HK-2 (cell line): ENCODE measurements around the gene MRNIP.

Experiments
- DNase-seq: peaks from one replicate; pipeline ENCODE4 v3.0.0-alpha.2; 2018; ENCODE audit not compliant: unreplicated experiment

The MRNIP gene

DNA sequence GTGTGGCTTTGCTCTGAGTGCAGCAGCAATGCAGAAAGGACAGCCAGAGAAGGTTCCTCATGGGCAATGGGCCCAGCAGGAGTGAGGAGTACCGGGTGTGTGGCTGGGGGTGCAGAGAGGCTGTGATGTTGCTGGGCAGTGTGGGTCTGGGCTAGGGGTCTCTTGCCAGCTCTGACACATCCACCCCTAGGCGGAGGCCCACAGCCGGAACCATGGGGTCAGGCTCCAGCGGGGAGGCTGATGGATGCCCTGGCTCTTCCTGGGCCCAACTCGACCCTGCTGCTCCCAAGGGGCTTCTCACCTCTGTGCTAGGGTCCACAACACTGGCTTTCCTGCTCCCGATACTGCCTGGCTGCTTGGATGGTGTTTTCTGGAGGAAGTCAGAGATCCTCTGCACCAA lies 29.2 kb upstream of the MRNIP start:
- no peak for DNase-seq

DNA sequence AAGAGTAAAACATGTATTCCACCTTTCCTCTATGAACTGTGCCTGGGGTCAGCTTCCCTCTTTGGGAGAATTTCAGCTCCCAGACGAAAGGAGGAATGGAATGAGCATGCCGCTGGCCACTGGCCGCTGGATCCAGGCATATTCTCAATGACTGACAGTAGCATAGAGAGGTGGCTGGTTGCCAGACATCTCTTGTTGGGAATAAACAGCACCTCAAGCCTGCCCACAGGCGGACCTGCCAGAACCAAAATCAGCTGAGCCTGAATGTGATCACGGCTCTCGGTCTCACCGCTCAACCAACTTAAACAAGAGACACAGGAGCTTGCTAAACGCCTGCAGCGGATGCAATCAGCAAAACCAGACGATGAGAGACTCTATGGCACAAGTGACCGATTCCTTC lies 28.5 kb upstream of the MRNIP start:
- no peak for DNase-seq

DNA sequence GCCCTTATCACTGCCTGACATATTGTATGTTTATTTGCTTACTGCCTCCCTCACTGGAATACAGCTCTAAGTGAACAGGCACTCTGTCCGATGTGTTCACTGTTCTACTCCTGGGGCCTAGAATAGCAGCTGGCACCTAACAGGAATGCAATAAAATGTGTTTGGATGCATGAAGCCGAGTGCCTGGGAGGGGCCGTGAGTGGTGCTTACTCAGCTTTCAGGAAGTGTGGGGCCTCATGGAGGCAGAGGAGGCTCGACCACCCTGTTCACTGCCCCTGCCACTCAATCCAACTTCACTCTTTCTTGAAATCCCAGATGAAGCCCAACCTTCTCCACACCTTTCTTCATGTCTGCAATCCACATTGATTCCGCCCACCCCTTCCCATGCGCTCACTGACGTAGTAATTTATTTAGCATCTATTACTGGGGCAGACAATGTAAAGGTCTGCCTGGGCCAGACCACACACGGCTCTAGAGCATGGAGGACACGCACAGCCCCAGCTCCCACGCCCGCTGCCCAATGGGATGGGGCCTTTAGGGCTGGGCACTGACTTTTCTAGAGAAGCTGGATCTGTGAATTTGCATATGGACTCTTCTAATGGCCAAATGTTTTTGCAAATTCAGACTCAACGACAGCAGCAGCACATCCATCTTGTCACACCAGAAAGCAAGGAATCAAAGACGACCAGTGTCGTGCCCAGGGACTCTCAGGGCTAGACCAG lies 27.7 kb upstream of the MRNIP start:
- DNase-seq: no peak

DNA sequence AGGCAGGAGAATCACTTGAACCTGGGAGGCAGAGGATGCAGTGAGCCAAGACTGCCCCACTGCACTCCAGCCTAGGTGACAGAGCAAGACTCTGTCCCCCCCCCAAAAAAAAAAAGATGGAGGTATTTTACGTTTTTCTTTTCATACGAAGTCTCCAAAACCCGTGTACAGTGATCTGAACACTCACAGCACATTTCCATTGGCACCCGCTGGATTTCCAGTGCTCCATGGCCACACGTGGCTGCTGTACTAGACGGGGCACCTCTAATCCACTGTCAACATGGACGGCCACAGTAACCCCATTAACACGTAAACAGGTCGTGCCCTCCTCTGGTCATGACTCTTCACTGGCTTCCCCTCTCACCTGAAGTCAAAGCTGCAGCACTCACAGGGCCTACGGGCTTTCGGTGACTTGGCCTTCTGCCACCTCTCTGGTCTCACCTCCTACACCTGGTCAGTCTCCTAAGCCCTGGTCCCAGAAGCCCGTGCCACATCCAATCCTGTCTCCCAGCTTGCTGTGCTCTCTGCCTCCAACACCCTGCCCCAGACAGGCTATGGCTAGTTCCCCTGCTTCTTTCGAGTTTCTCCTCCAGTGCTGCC lies 27.0 kb upstream of the MRNIP start:
- DNase-seq: no peak

DNA sequence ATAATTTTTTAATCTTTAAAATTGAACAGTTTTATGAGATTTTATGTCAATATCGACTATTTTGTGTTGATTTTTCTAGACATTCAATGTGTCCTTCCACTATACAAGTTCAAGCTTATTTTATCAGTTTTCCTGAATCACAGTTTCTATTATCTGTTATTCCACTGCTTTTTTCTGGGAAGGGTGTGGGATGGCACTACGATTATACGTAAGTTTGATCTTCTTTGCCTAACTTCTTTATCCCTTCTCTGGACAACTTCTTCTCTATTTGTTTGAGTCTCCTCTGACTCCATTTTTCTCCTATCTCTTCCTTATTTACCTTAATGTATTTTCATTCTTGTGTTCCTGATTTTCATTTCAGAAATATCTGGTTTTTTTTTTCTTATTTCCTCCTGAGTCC lies 24.5 kb upstream of the MRNIP start:
- DNase-seq: no peak

DNA sequence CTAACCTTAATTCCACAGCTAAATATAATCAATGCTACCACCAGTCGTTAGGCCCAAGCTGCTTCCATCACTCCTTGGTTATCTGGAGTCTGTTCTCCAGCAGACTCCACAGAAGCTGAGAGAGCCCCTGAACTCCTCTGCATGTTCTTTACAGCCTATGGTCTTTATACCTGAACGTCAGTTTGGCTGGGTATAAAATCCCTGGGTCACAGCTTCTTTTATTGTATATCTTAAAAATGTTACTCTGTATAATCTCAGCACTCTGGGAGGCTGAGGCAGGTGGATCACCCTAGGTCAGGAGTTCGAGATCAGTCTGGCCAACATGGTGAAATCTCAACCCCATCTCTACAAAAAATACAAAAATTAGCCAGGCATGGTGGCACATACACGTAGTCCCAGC lies 23.7 kb upstream of the MRNIP start:
- no peak for DNase-seq

DNA sequence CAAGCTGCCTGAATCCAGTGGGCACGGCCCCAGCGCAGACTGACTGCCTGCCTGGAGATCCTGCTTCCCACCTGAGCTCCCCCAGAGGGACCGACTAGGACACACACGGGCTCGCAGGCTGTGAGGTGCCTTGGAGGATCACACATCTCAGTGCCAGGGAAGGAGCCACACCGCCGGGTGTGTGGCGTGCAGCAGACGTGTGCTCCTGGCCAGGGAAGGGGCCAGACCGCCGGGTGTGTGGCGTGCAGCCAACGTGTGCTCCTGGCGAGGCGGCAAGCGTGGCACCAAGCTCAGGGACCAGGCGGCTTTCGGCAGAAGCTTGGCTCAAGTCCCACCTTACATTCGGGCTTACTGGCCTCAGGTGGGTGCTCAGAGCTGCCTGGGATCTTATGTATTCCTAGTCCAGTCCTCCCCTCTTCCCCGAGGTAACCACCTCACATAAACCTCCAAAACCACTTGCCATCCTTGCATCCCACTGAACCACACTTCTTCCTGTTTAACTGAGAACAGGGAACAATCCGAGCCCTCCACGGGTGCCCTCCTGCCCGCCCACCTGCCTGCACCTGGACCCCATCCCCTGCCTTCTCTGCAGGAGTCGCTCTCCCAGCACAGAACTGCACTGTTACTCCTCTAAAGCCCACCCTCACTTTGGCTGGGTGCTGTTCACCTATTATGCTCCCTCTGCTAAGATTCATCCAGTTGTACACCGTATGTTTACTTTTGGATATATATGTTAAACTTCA lies 22.4 kb upstream of the MRNIP start:
- no peak for DNase-seq

DNA sequence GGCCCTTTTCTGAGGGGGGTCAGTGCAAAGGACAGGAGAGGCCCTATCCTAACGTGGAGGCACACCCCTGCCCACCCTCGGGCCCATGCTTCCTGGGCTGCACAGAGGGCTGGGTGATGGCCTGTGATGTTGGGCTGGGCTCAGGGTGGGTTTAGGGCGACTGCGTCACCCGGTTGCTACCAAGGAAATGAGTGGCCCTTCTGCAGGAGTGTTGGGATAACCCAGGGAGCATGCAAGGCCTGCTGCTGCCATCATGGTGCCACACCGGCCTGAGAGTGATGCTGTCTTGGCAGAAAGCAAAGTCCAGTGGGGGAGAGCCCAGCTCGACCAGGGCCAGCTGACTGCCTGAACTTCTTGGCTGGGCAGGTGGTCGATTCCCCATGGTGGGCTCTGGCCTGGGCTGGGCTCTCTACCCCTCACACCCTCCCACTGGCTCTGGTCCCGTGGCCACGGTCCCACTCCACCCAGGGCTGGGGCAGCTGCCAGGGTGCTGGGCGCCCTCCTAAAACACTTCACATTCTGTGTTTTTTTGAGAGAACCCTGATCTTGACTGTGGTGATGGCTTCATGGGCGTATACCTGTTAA lies 21.5 kb upstream of the MRNIP start:
- no peak for DNase-seq

DNA sequence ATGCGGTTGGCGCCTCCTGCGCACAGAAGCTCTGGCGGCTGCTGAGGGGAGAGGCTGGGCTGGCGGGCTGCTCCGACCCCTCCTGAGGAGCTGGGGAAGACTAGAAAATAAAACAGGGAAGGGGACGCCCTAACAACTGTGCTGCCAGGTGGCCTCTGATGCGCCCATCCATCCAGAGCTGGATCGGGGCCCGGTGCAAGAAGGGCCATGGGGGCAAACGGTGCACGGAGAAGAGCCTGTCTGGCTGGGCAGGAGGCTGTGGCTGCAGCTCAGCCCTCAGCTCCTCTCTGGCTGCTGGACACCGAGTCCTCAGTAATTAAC lies 21.0 kb upstream of the MRNIP start:
- no peak for DNase-seq

DNA sequence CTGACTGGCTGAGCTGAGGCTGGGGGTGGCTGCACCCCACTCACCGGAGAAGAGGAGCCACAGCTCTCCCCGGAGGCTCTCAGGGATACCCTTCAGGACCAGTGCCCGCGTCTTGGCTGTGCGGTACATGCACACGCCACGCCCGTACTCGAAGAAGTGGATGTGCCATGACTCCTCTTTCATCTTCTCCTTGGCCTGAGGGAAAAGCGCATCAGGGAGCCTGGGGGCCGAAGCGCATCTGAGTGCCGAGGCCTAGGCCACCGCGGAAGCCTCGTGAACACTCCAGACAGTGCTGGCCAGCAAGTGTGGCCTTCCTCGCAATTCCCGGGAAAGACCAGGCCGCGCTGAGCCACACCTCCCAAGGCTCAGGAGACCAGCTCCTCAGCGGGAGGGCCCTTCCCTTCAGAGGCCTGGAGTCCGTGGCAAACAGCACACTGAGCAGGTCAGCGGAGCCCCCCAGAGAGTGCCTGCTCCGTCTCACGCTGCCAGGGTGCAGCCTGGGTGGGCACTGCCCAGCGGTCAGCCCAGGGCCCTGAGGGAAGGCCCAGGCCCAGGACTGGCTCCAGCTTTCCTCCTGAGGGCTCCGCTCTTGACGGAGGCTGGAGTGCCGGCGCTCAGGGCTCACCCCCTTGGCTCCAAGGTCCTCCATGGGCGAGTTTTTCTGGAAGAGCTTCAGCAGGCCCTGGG lies 20.5 kb upstream of the MRNIP start:
- DNase-seq: no peak

DNA sequence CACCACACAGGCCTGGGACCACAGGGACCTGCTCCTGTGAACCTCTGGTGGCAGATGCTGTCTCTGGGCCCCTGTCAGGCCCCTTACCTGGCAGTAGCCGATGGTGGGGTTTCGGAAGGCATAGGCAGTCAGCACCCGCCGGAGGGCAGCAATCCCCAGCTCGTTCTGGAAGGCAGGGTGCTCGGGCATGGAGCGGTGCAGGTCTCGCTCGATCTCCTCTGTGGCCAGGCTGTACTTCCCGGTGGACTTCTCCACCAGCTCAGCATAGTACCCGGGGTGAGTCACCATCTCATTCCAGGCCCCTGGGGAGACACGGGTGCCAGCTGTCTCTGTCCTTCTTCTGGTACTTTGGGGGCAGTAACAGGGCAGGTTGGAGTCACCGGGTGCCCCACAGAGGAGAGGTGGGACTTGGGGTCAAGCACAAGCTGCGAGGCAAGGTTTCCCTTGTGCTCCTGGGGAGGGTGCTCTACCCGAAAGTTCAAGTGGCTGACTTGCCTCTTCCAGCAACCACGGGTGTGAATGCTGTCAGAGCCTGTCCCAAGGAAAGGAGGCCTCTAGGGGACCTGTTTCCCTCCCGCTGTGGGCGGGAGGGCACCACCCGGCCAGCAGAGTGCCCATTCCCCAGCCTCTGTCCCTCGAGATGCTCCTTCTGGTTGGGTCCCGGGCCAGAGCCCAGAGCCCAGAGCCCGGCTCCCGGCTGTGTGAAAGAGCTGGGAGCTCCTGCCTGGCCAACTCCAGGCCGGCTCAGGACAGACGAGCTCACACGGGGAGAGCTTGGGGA lies 19.8 kb upstream of the MRNIP start:
- no peak for DNase-seq

DNA sequence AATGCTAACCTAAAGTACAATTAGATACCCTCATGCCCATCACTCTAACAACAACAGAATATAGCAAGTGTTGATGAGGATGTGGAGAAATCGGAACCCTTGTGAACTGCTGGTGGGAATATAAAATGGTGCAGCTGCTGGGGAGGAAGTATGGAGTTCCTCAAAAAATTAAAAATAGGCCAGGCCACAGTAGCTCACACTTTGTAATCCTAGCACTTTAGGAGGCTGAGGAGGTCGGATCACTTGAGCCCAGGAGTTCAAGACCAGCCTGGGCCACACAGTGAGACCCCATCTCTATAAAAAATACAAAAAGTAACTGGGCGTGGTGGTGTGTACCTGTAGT lies 18.0 kb upstream of the MRNIP start:
- no peak for DNase-seq

DNA sequence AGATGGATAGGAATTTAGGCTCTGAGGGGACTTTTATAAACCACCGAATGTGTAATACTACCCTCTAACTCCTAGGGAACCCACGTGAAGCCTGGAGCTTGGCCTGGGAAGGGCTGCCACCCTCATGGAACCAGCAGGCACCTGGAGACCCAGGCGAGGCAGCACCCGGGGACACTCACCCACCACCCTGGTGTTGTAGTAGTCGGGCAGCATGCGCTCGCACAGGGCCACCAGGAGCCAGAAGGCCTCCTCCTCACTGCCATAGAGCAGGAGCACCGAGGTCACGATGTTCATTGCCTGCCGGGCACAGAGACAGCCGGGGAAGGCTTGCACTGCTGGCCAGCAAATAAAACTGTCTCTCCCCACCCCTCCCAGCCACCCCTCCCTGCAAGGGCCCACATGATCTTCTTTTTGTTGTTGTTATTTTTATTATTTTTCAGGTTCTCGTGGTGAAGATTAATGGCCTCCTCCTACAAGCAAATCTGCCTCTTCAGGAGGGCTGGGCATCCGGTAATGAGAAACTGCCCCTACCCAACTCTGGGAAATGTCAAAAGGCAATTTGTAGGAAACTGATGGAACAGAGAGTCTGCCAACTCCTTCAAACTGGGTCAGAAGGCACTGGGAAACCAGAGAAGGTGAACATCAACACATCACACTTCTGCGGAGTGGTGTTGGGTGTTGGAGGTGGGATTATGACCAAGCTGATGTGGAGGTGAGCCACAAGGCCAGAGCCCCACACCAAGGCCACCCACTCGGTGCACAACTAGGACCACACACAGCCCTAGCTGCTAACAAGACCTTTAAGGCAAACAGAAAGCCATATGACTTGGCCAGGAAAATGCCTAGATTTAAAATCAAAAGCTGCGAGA lies 17.4 kb upstream of the MRNIP start:
- no peak for DNase-seq

DNA sequence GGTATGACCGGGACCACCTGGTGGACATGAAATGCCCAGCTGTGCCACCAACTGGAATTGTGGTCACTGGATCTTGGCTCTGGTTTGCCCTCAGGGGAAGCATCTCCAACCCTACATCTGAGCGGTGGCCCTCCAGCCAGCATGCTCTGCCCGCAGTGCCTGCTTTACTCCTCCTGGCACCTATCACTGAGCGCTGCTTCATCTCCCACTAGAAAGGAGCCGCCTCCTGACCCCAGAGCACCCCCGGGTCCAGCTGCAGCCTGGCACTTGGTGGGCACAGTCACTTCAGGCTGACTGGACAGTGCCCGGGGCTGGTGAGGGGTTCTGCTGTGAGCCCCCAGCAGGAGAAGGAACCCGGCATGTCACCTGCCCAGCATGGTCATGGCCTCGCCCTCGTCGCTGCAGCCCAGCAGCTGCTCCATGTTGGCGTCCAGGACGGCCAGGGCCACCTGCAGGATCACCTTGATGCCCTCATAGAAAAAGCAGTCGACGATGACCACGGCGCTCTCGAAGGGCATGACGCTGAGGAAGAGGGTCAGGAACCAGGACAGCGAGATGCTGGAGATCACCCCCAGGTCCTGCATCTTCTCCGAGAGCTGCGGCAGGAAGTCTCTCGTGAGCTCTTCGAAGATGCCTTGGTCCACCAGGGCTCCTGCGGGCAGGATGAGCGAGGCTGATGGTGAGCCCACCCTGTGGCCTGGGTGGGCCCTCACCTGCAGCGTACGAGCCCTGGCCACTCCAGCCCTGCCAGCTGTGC lies 16.1 kb upstream of the MRNIP start:
- DNase-seq: no peak

DNA sequence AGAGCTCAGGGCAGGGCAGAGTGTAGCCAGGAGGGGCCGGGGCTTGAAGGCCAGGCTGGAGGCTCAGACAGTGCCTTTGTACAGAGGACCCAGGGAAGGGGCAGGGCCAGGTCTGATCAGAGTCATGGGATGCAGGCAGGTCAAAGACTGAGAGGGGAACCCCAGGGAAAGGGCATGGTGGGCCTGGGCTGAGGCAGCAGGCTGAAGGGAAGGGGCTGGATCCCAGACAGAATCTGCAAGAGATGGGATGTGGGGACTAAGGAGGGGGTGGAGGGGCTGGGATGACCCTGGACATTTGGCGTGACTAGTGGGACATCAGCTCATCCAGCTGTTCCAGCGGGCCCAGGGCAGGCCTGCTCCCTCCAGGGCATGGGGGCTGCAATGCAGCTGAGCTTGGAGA lies 15.5 kb upstream of the MRNIP start:
- no peak for DNase-seq

DNA sequence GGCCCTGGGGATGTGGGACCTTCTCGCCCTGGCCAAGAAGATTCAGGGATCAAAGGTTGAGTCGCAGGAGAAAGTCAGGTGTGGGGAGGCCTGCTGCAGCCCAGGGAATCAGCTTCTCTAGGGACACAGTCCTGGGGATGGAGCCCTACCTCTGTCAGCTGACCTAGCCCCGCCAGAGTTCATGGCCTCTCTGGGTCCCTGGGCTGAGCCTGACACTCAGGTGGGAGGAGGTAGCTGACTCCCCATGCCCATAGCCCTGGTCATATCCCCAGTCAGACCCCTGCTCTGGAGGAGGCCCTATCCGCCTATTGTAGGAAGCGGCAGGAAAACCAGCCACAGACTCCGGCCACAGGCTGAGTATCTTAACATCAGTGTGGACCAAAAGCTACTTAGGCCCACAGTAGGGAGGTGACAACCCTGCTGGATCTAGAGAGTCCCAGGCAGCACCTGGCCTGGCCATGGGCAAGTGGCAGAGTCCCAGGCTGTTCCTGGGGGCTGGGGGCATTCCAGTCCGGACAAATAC lies 15.0 kb upstream of the MRNIP start:
- DNase-seq: no peak

DNA sequence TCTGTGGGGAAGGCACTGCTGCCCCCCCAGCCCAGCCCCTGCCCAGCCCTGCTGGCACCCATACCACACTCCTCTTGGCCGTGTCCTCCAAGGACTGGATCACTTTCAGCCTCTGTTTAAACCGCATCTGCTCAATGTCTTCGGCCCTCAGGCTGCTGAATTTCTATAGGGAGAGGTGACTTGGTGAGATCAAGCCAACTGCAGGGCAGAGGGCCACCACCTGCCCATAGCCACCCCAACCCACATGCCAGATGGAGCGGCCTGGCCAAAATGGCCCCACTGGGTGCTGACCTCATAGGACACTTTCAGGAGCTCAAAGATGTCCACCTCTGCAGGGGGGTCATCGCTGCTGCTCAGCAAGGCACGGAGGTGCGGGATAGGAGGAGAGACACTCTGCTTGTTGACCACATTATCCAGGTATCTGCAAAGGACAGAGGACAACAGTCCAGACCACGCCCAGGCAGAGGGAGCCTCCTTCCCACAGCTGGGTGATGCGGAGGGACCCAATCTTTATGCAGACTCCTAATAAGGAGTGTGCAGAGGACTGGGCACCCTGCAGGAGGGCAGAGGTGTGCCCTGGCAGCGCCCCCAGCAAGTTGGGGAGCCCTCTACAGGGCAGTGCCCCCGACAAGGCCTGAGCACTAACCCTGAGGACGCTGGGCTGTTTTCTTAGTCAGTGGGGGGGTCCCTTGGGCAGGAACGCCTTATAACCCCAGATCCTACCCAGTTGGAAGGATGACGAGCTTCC lies 14.4 kb upstream of the MRNIP start:
- no peak for DNase-seq

DNA sequence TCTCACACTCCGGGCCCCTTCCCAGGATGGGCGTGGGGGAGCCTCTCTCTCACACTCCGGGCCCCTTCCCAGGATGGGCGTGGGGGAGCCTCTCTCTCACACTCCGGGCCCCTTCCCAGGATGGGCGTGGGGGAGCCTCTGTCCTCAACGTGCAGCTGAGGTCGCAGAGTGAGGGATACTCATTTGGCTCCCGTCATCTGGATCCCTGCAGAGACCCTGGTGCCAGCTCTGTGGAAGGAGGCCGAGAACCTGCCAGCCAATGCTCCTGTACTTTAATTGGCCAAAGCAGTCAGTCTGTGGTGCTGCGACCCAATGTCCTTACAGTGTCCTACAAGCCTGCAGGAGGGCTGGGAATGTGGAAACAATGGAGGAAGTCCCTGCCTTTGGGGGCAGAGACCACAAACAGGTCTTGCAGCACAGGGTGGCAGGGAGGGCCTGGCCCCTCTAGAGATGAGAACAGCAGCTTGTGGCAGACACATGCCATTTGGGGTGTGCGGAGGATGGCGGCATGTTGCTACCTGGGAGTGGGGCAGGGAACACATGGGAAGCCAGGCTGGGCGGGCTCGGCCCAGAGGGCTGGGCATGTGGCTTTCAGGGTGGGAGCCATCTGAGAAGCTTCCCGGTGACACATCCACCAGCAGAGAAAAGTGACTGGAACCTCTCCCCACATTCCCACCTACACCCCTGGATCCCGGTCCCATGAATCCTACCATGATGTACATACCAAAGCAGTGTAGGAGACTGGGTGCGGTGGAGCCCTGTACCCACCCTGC lies 13.6 kb upstream of the MRNIP start:
- DNase-seq: no peak
